Lung (tissue), 12 donors: ENCODE results near the gene CSNK1G1. TPM values are rescaled to one million over a fixed set of nuclear protein-coding genes. Genes with fewer than 3 reads are reported as not detected.

Experiments used
- ATAC-seq: fragments of 200-7000 bp; cut with Tn5 transposase; one replicate; pipeline ENCODE4 v1.9.1; 2020; ENCODE audit warnings: moderate number of reproducible peaks; ENCODE audit not compliant: insufficient read depth, low FRiP score
- DNase-seq, 3 donors: peaks; one replicate each; pipeline ENCODE4 v3.0.0-alpha.2; 2013 to 2017
- H3K27ac ChIP-seq, 2 donors: one replicate each; pipeline ENCODE4 v1.5.1; 2013; ENCODE audit warnings: mild to moderate bottlenecking in 2 of 2, moderate library complexity in 2 of 2, control low read depth in 1 of 2, inconsistent platforms in 1 of 2, low read depth in 1 of 2, low read length in 1 of 2
- H3K27me3 ChIP-seq, 3 donors: one replicate each; pipeline ENCODE4 v1.5.1; 2013; ENCODE audit warnings: low read length in 2 of 3; ENCODE audit not compliant: control insufficient read depth in 3 of 3, insufficient read depth in 3 of 3
- H3K36me3 ChIP-seq, 4 donors: one replicate each; pipeline ENCODE4 v1.5.1; 2013; ENCODE audit warnings: low read length in 4 of 4, mild to moderate bottlenecking in 1 of 4, moderate library complexity in 1 of 4; ENCODE audit not compliant: control insufficient read depth in 4 of 4, insufficient read depth in 4 of 4
- H3K4me1 ChIP-seq, 5 donors: one replicate each; pipeline ENCODE4 v1.5.1; 2013; ENCODE audit warnings: low read length in 5 of 5, mild to moderate bottlenecking in 2 of 5, moderate library complexity in 1 of 5; ENCODE audit not compliant: control insufficient read depth in 5 of 5, insufficient read depth in 5 of 5
- H3K4me3 ChIP-seq: one replicate; pipeline ENCODE4 v1.5.1; 2013; ENCODE audit warnings: mild to moderate bottlenecking, control low read depth, moderate library complexity
- H3K9ac ChIP-seq, 2 donors: one replicate each; pipeline ENCODE4 v1.5.1; 2013; ENCODE audit warnings: low read length in 2 of 2, control low read depth in 1 of 2; ENCODE audit not compliant: insufficient read depth in 1 of 2
- H3K9me3 ChIP-seq, 4 donors: one replicate each; pipeline ENCODE4 v1.5.1; 2013; ENCODE audit warnings: low read length in 3 of 4, mild to moderate bottlenecking in 1 of 4, moderate library complexity in 1 of 4; ENCODE audit not compliant: control insufficient read depth in 4 of 4, insufficient read depth in 3 of 4
- CTCF ChIP-seq: IDR thresholded peaks from 2 replicates; pipeline ENCODE4 v1.5.1; 2012; ENCODE audit warnings: mild to moderate bottlenecking; ENCODE audit errors: control extremely low read depth, extremely low read depth
- WGBS, 2 donors: extraction: QIAGEN DNeasy Blood & Tissue Kit; methylation state at CpG; one replicate each; pipeline ENCODE4 v1.1.7; 2013; 5-methylcytosine and 5-hydroxymethylcytosine counted together
- polyA plus RNA-seq, 2 donors: library from polyadenylated mRNA; stranded (reverse); fragments of 200-250 nt; gene quantifications; one replicate each; pipeline ENCODE4 v1.2.1, GENCODE V29; 2013
- total RNA-seq, 2 donors: library from RNA; depleted of rRNA in 1 of 2; stranded (reverse); fragments of >200 nt in 1 of 2; gene quantifications; one replicate each; pipeline ENCODE4 v1.2.1, GENCODE V29; 2014 to 2021
- donor health status: control.
- donor health status: control.
- donor health status: Bipolar disorder and iron deficiency.
- donor health status: healthy.
- donor health status: DM: yes; HTN: yes; CAD: no.

CSNK1G1 gene
- total and polyA plus RNA-seq, 4 donors: 3.0 to 50.4 (median 12.9) TPM

GRCh38 chr15:64152507-64153387, 203.2 kb downstream of the CSNK1G1 start:
- H3K4me1 ChIP-seq: peaks cover 0 to 15% (median 3%) of the 10 kb centered on the region in 5 donors
- ATAC-seq (no peak), DNase-seq (peak; percentile 19 to 30 (median 29))
- peaks cover 0 to 5% (median 0%) of the 10 kb centered on the region in 3 donors for H3K27me3 ChIP-seq
- H3K9ac ChIP-seq: no peak overlapping the region
- TF ChIP-seq CTCF: no peak
- peak overlapping the region; percentile 22 for H3K4me3 ChIP-seq
- WGBS, 2 donors: 23 to 28% methylated on average over 27 of the region's 27 CpGs
- peaks cover 0 to 3% (median 0%) of the 10 kb centered on the region in 4 donors for H3K9me3 ChIP-seq
- H3K27ac ChIP-seq: no peak overlapping the region
- peaks cover 7 to 27% (median 14%) of the 10 kb centered on the region in 4 donors for H3K36me3 ChIP-seq

- Histone ChIP-seq H3K9me3 (peaks cover 0 to 3% (median 0%) of the 10 kb centered on the region in 4 donors), H3K4me1 (peaks cover 0 to 18% (median 7%) of the 10 kb centered on the region in 5 donors), H3K36me3 (peaks cover 7 to 19% (median 10%) of the 10 kb centered on the region in 4 donors), H3K4me3 (peak within 1 kb of the TSS; percentile 22), H3K27ac (no peak within 1 kb of the TSS), H3K27me3 (peaks cover 0 to 5% (median 0%) of the 10 kb centered on the region in 3 donors), H3K9ac (no peak within 1 kb of the TSS)
- ATAC-seq: no peak
- TF ChIP-seq CTCF: no peak
- DNase-seq: peak in 2 of 3 donors; percentile 25 to 32
- WGBS, 2 donors: 1 to 2% methylated on average over 70 to 83 of the region's 83 CpGs
These were observed 204.1 kb downstream of the CSNK1G1 start, which contains the start of gene SNX22 for GRCh38 chr15:64151727-64152506. Gene SNX22, plus strand, starts transcription at chr15:64151731. Its CDS starts 45 bp downstream, at chr15:64151776.

- Histone ChIP-seq H3K36me3 (peaks cover 0 to 10% (median 0%) of the 10 kb centered on the region in 4 donors), H3K4me3 (no peak overlapping the region), H3K27me3 (peaks cover 0 to 5% (median 0%) of the 10 kb centered on the region in 3 donors), H3K9ac (no peak overlapping the region), H3K27ac (no peak overlapping the region), H3K4me1 (peaks cover 0 to 31% (median 11%) of the 10 kb centered on the region in 5 donors), H3K9me3 (peaks cover 0 to 3% (median 0%) of the 10 kb centered on the region in 4 donors)
- DNase-seq (no peak), ATAC-seq (no peak)
- TF ChIP-seq CTCF: no peak
- WGBS, 2 donors: 38 to 65% methylated on average over 9 of the region's 9 CpGs
These were observed 205.9 kb downstream of the CSNK1G1 start for GRCh38 chr15:64149893-64150578.
